Activated naive CD4-positive, alpha-beta T cell treated with anti-CD3 and anti-CD28 coated beads, Interleukin-2, amount 10 ng/mL, durations not matched to agents 7 days and 5 days (primary cell): ENCODE results near the gene RAB4A.

Experiments used
- CTCF ChIA-PET: fragments of 350-600 bp; sonication (Branson Sonifier 250); formaldehyde crosslinking; loops from one replicate; lab custom pipeline; 2021; ENCODE audit warnings: antibody characterized with exemption; lab: Charles Lee
- DNase-seq: peaks from one replicate; pipeline ENCODE4 v3.0.0-alpha.2; 2020
- H3K27ac Mint-ChIP-seq: one replicate; pipeline ENCODE4 v1.8.0; 2021; ENCODE audit warnings: mild to moderate bottlenecking, moderate library complexity, mixed read lengths
- H3K27me3 Mint-ChIP-seq: one replicate; pipeline ENCODE4 v1.8.0; 2021; ENCODE audit warnings: mild to moderate bottlenecking, mixed read lengths
- H3K36me3 Mint-ChIP-seq: one replicate; pipeline ENCODE4 v1.8.0; 2021; ENCODE audit warnings: mixed read lengths
- H3K4me1 Mint-ChIP-seq: one replicate; pipeline ENCODE4 v1.8.0; 2021; ENCODE audit warnings: mixed read lengths
- H3K4me3 Mint-ChIP-seq: one replicate; pipeline ENCODE4 v1.8.0; 2021; ENCODE audit warnings: mild to moderate bottlenecking, moderate library complexity, mixed read lengths
- H3K9me3 Mint-ChIP-seq: one replicate; pipeline ENCODE4 v1.8.0; 2021; ENCODE audit warnings: mixed read lengths

RAB4A gene

GRCh38 chr1:229231754-229232119, 39.2 kb upstream of the RAB4A start:
- Mint-ChIP-seq H3K4me3 (no peak overlapping the region), H3K9me3 (no peaks in the 10 kb centered on the region), H3K27me3 (peaks cover 44% of the 10 kb centered on the region), H3K27ac (no peak overlapping the region), H3K4me1 (peaks cover 20% of the 10 kb centered on the region), H3K36me3 (no peaks in the 10 kb centered on the region)
- DNase-seq: no peak
- CTCF ChIA-PET: interaction anchor here (4.9 to 5.8 kb wide), 3 partner anchors 24 to 568 kb away, joined by 45 to 56 read pairs (median 56); partner anchors contain the start of gene RHOU

DNA sequence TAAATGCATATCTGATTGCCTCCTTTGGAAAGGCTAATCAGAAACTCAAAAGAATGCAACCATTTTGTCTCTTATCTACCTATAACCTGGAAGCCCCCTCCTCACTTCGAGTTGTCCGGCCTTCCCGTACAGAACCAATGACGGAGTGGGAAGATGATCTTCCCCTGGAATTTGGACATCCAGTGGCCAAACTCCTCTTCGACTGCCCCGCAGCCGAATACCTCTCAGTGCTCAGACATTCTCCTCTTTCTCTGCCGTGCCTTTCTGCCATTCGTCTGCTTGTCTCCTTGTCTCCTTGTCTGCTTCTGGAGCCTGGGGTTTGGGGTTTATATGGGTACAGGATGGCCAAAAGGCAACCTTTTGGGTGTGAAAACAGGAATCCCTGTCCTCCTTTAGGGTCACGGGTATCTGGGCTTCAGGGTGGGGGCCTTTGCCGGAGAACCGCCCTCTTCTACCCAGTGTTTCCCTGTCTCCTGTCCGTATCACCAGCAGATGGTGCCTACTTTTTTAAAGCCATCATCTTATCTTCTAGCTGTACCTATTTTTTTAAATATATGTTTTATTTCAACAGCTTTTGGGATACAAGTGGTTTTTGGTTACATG, 35.9 kb upstream of the RAB4A start:
- peaks cover 38% of the 10 kb centered on the region for H3K27me3 Mint-ChIP-seq
- CTCF ChIA-PET: no interaction called here
- DNase-seq: no peak
- H3K27ac Mint-ChIP-seq: no peak overlapping the region
- no peaks in the 10 kb centered on the region for H3K36me3 Mint-ChIP-seq
- H3K9me3 Mint-ChIP-seq: no peaks in the 10 kb centered on the region
- H3K4me1 Mint-ChIP-seq: peaks cover 5% of the 10 kb centered on the region
- H3K4me3 Mint-ChIP-seq: no peak overlapping the region

GRCh38 chr1:229237320-229237719, 33.6 kb upstream of the RAB4A start:
- Mint-ChIP-seq H3K4me1 (no peaks in the 10 kb centered on the region), H3K27me3 (peaks cover 26% of the 10 kb centered on the region), H3K27ac (no peak overlapping the region), H3K4me3 (no peak overlapping the region), H3K36me3 (no peaks in the 10 kb centered on the region), H3K9me3 (no peaks in the 10 kb centered on the region)
- CTCF ChIA-PET: interaction anchor here (0.7 to 1.6 kb wide), 4 partner anchors 9 to 573 kb away, joined by 3 to 6 read pairs (median 4); no protein-coding TSS in a partner anchor
- no peak for DNase-seq

GRCh38 chr1:229238231-229238630, 32.7 kb upstream of the RAB4A start:
- Mint-ChIP-seq H3K4me3 (no peak overlapping the region), H3K27ac (no peak overlapping the region), H3K4me1 (no peaks in the 10 kb centered on the region), H3K36me3 (no peaks in the 10 kb centered on the region), H3K9me3 (peaks cover under 1% of the 10 kb centered on the region), H3K27me3 (peaks cover 25% of the 10 kb centered on the region)
- no peak for DNase-seq
- CTCF ChIA-PET: no interaction called here

DNA sequence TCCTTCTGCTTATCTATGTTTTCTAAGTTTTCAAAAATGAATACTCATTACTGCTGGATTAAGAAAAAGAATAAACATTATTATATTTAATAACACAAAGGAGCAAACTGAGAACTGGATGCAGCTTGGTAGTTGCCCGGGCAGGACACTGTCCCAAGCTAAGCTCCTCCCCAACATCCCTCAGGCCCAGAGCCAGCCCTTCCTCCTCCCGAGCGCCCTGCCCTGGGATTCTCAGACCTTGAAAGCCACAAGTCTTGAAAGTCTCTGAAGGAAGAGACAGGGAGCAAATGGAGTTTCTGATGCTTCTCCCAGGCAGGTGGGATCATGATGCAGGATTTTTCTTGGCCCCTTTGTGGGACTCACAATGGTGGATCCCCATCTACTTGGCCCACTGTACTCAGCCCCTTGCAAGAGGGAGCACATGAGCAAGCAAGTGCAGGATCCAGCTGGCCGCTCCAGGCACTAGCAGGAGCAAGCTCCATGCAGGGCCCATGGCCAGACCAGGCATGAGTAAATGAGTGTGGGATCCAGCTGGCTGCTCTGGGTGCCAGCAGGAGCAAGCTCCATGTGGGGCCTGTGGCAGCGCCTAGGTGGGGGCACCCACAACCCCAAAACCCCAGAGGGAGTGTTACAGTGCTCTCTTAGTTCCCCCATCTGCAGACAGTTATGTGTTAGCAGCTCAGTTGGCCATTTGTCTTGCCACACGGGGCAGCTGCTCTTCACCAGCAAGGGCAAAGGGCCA, 32.1 kb upstream of the RAB4A start:
- H3K9me3 Mint-ChIP-seq: peaks cover 6% of the 10 kb centered on the region
- no peak overlapping the region for H3K27ac Mint-ChIP-seq
- no peaks in the 10 kb centered on the region for H3K4me1 Mint-ChIP-seq
- DNase-seq: no peak
- CTCF ChIA-PET: no interaction called here
- no peaks in the 10 kb centered on the region for H3K36me3 Mint-ChIP-seq
- H3K4me3 Mint-ChIP-seq: no peak overlapping the region
- H3K27me3 Mint-ChIP-seq: peaks cover 22% of the 10 kb centered on the region

DNA sequence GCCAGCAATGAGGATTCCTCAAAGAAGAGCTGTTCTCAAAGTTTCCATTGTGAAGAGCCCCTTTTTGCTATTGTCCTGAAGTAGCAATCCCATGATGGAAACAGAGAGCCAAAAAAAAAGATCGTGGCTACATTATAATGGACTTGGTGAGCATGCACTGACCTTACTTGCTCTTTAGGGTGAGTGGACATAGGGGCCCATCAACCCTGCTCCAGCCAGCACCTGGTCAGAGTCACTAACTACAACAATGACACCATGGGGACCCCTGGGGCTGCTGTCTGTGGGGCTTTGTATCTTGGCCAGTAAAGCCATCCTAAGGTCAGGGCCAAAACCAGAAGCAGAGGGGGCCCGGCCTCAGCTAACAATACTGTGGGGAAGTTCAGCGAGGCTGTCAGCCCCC, 30.4 kb upstream of the RAB4A start:
- Mint-ChIP-seq H3K4me3 (no peak overlapping the region), H3K4me1 (no peaks in the 10 kb centered on the region), H3K27me3 (peaks cover 10% of the 10 kb centered on the region), H3K9me3 (peaks cover 12% of the 10 kb centered on the region), H3K36me3 (no peaks in the 10 kb centered on the region), H3K27ac (no peak overlapping the region)
- no peak for DNase-seq
- CTCF ChIA-PET: interaction anchor here (1.3 kb wide), 1 partner anchor 13 kb away, joined by 3 read pairs; no protein-coding TSS in a partner anchor

DNA sequence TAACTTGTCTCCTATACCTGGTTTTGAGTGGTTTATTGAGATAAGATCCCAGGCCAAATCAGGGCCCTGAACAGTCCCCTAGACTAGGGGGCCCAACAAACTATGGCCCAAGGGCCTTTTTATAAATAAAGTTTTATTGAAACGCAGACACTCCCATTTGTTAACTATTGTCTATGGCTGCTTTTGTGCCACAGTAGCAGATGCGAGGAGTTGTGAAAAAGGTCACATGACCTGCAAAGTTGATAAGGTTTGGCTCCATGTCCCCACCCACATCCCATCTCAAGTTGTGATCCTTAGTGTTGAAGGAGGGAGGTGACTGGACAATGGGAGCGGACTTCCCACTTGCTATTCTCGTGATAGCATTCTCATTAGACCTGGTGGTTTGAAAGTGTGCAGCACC, 29.5 kb upstream of the RAB4A start:
- Mint-ChIP-seq H3K27ac (no peak overlapping the region), H3K4me3 (no peak overlapping the region), H3K9me3 (peaks cover 12% of the 10 kb centered on the region), H3K4me1 (no peaks in the 10 kb centered on the region), H3K36me3 (no peaks in the 10 kb centered on the region), H3K27me3 (peaks cover 10% of the 10 kb centered on the region)
- CTCF ChIA-PET: interaction anchor here (1.3 kb wide), 1 partner anchor 14 kb away, joined by 3 read pairs; no protein-coding TSS in a partner anchor
- DNase-seq: no peak

- H3K27ac Mint-ChIP-seq: no peak overlapping the region
- H3K4me1 Mint-ChIP-seq: peaks cover under 1% of the 10 kb centered on the region
- CTCF ChIA-PET: interaction anchor here (1.6 kb wide), 1 partner anchor 17 kb away, joined by 3 read pairs; no protein-coding TSS in a partner anchor
- no peak for DNase-seq
- no peaks in the 10 kb centered on the region for H3K36me3 Mint-ChIP-seq
- H3K27me3 Mint-ChIP-seq: peaks cover 8% of the 10 kb centered on the region
- H3K9me3 Mint-ChIP-seq: peaks cover 12% of the 10 kb centered on the region
- no peak overlapping the region for H3K4me3 Mint-ChIP-seq
Observed at GRCh38 chr1:229243638-229244037, 27.3 kb upstream of the RAB4A start.

DNA sequence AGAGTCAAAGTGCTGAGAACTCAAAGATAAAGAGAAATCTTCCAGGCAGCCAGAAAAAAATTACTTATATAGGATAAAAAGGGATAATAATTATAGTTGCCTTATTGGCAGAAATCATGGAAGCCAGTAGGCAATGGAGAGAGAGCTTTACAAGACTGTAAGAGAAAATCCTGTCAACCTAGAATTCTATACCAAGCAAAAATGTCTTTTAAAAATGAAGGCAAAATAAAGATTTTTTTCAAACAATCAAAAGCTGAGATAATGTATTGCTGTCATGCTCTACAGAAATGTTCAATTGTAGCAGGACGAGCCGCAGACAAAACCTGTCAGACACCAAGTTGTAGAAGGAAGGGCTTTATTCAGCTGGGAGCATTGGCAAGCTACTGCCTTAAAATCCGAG, 26.8 kb upstream of the RAB4A start:
- Mint-ChIP-seq H3K36me3 (no peaks in the 10 kb centered on the region), H3K4me1 (peaks cover 5% of the 10 kb centered on the region), H3K27ac (no peak overlapping the region), H3K4me3 (no peak overlapping the region), H3K27me3 (peaks cover 4% of the 10 kb centered on the region), H3K9me3 (peaks cover 12% of the 10 kb centered on the region)
- no peak for DNase-seq
- CTCF ChIA-PET: interaction anchor here (1.0 to 1.6 kb wide), 2 partner anchors 14 to 17 kb away, joined by 3 read pairs; no protein-coding TSS in a partner anchor

DNA sequence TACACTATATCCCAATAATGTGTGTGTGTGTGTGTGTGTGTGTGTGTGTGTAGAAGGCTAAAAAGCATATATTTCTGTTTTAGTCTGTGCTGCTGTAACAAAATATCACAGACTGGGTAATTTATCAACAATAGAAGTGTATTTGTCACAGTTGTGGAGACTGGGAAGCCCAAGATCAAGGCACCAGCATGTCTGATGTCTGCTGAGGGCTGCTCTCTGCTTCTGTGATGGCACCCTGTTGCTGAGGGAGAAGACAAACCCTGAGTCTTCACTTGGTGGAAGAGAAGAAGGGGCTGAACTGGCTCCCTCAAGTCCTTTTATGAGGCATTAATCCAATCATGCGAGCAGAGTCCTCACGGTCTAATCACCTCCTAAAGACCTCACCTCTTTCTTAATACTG, 23.0 kb upstream of the RAB4A start:
- H3K9me3 Mint-ChIP-seq: peaks cover 12% of the 10 kb centered on the region
- H3K4me1 Mint-ChIP-seq: peaks cover 34% of the 10 kb centered on the region
- H3K27ac Mint-ChIP-seq: no peak overlapping the region
- CTCF ChIA-PET: no interaction called here
- no peaks in the 10 kb centered on the region for H3K36me3 Mint-ChIP-seq
- H3K4me3 Mint-ChIP-seq: no peak overlapping the region
- DNase-seq: no peak
- no peaks in the 10 kb centered on the region for H3K27me3 Mint-ChIP-seq

GRCh38 chr1:229248821-229249817, 21.8 kb upstream of the RAB4A start:
- no peaks in the 10 kb centered on the region for H3K27me3 Mint-ChIP-seq
- DNase-seq: no peak
- H3K9me3 Mint-ChIP-seq: peaks cover 4% of the 10 kb centered on the region
- H3K4me3 Mint-ChIP-seq: no peak overlapping the region
- CTCF ChIA-PET: no interaction called here
- no peaks in the 10 kb centered on the region for H3K36me3 Mint-ChIP-seq
- H3K4me1 Mint-ChIP-seq: peaks cover 44% of the 10 kb centered on the region
- H3K27ac Mint-ChIP-seq: no peak overlapping the region

DNA sequence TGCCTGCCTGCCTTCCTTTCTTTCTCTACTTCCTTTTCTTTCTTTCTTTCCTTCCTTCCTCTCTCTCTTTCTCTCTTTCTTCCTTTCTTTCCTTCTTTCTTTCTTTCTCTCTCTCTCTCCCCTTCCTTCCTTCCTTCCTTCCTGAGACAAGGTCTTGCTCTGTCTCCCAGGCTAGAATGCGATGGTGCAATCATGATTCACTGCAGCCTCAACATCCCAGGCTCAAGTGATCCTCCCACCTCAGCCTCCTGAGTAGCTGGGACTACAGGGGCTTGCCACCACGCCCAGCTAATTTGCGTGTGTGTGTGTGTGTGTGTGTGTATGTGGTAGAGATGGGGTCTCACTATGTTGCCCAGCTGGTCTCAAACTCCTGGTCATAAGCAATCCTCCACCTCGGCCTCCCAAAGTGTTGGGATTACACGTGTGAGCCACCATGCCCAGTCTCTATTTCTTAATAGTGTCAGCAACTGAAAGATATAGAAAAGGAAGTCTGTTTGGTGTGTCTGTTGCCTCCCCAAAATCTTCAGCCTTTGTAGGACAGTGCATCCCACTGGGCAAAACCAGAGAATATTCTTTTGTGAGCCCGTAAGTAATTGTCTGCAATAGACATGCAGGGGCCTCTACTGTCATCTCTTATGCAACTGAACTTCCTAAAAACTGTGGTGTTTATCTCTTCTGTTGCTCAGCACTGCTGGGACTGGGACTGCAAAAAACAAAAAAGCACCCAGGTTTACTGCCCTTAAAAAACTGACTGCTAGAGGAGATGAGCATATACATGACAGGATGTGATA, 20.9 kb upstream of the RAB4A start:
- Mint-ChIP-seq H3K9me3 (no peaks in the 10 kb centered on the region), H3K36me3 (no peaks in the 10 kb centered on the region), H3K4me1 (peaks cover 49% of the 10 kb centered on the region), H3K4me3 (no peak overlapping the region), H3K27ac (peak overlapping the region; percentile 31), H3K27me3 (no peaks in the 10 kb centered on the region)
- CTCF ChIA-PET: no interaction called here
- no peak for DNase-seq

DNA sequence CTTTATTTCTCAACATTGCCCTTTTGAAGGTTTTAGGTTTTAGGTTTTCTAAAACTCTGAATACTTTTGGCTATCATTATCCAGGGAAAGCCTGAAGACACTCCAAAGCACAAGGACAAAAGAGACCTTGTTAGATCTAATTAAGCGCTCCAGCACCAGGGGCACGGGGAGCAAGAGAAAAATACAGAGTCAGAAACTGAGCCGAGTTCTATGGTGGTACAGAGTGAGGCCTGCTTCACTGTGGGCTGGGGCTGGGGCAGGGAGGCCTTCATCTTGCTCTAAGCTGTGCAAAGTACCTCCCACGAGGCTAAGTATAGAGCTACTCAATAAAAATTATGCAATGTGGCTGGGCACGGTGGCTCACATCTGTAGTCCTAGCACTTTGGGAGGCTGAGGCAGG, 19.7 kb upstream of the RAB4A start:
- DNase-seq: no peak
- Mint-ChIP-seq H3K27me3 (no peaks in the 10 kb centered on the region), H3K27ac (no peak overlapping the region), H3K4me3 (no peak overlapping the region), H3K4me1 (peaks cover 53% of the 10 kb centered on the region), H3K36me3 (no peaks in the 10 kb centered on the region), H3K9me3 (no peaks in the 10 kb centered on the region)
- CTCF ChIA-PET: no interaction called here
